GM12875 (cell line): Measurements from ENCODE around the gene CCER1.
A peak's percentile ranks its signal among the peaks of the same experiment; 100 is the strongest.

Source experiments
- H3K4me3 ChIP-seq: one replicate; pipeline ENCODE4 v1.5.1; 2011; ENCODE audit warnings: low read depth, low read length, control low read depth
- TF ChIP-seq, protein P1 (sequence below): IDR thresholded peaks from 2 replicates; pipeline ENCODE4 v1.5.1; 2011; ENCODE audit warnings: low read depth, mild to moderate bottlenecking, control low read depth, inconsistent platforms, low read length, moderate library complexity, borderline replicate concordance; ENCODE audit not compliant: insufficient read depth

The CCER1 gene

DNA sequence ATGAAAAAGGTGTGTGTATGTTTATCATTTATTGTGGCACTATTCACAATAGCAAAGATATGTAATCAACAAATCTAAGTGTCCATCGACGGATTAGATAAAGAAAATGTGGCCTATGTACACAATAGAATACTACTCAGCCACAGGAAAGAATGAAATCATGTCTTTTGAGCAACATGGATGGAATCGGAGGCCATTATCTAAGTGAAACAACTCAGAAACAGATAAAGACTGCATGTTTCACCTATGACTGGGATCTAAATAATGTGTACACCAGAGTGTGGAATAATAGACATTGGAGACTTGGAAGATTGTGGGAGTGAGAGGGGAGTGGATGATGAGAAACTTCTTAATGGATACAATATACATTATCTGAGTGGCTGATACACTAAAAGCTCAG lies 44.0 kb downstream of the CCER1 start:
- H3K4me3 ChIP-seq: no peak overlapping the region
- TF ChIP-seq, protein P1, sequence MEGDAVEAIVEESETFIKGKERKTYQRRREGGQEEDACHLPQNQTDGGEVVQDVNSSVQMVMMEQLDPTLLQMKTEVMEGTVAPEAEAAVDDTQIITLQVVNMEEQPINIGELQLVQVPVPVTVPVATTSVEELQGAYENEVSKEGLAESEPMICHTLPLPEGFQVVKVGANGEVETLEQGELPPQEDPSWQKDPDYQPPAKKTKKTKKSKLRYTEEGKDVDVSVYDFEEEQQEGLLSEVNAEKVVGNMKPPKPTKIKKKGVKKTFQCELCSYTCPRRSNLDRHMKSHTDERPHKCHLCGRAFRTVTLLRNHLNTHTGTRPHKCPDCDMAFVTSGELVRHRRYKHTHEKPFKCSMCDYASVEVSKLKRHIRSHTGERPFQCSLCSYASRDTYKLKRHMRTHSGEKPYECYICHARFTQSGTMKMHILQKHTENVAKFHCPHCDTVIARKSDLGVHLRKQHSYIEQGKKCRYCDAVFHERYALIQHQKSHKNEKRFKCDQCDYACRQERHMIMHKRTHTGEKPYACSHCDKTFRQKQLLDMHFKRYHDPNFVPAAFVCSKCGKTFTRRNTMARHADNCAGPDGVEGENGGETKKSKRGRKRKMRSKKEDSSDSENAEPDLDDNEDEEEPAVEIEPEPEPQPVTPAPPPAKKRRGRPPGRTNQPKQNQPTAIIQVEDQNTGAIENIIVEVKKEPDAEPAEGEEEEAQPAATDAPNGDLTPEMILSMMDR: no peak

DNA sequence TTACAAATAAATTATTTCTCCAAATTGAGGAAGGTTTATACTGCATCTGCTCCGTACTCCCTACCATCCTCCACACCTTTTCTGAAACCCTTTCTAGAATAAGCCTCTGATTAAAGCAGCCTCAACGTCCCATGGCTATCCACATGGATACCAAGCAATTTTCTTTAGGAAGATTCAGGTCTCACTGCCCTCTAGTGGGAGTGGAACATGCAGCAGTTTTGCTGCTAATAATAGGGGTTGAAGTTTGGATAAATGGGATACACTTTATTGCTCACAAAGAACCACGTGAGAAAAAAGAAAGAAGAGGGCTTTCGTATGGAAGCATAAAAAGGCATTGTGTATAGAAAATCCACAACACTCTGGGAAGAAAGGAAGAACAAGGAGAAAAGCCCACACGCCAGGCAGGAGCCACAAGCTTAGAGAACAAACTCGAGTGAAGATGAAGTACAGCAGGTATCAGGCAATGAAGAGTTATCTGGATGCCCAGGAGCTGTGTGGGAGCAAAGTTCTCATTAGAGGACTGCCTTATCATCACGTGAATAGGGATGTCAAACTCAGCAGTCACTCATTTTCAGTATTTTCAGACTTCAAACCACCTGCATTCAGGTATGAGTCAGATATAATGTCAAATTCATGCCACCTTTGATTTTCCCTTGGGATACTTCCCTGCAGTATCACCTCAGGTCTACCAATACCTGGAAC lies 45.8 kb downstream of the CCER1 start:
- no peak overlapping the region for H3K4me3 ChIP-seq
- TF ChIP-seq, protein P1: peak; percentile 46; the same call in 1 of the 2 replicates

DNA sequence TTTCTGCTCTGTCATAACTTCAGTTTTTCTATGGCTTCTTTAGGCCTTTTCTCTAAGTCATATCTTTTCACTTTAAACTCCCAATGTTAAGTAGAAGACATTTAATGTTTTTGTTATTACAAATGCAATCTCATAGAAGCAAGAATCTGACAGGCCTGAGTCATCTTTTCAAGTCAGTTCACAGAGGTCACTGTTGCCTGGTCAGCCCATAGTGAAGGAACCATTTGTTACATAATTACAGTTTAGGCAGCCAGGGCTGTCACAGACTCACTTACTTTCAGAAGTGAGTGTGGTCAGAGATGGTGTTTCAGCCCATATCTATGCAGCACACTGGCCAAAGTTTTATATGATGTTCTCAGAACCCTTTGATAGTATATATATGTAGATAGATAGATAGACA lies 46.5 kb downstream of the CCER1 start:
- TF ChIP-seq, protein P1: no peak
- no peak overlapping the region for H3K4me3 ChIP-seq

DNA sequence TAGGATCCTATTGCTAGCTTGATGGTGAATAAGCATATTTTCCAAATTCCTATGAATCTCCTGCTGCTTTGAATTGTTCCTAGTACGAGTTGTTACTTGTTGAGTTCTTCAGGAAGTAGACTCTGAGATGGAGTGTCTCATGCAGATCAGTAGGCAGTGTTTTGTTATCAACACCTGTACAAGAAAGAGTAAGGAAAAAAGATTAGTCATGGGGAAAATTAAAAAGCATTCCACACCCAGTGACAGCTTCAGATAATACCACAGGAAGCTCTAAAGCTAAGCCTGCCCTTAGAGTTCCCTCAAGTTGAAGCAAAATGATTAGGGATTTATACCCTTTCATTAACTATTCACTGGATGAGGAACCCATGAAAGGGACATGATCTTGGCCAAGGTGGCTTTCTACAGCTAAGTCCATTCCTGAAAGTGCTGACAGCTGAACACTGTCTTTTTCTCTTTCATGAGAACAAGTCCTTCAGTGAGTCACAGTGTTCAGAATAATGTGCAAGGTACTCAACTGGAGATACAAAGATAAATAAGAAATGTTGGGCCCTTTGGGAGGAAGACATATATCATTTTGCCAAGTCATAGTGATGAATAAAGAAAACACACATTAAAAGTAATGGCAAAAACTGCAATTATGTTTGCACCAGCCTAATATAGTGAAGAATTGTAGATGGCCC lies 49.1 kb downstream of the CCER1 start:
- no peak overlapping the region for H3K4me3 ChIP-seq
- TF ChIP-seq, protein P1: no peak

DNA sequence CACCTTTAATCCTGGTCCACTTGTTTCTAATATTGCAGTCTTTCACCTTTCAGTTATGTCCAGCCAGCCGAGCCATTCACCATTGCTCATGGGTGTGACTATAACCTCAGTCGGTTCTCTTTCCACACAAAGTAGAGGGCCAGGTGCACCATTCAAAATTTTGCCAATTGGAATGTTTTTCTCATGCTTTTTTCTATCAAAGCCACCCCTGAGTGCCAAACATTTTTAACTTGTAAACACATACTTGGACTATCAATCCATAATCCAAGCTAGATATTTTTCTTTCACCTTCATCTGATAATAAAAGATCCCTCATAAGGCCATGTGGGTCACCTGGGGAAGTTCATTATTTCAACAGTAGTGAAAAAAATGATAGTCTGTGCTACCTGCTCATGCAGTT lies 52.4 kb downstream of the CCER1 start:
- no peak overlapping the region for H3K4me3 ChIP-seq
- TF ChIP-seq, protein P1: no peak
